Endothelial cell of umbilical vein (primary cell): ENCODE results near the gene PRDM8. TPM values are rescaled to one million over a fixed set of nuclear protein-coding genes. Genes with fewer than 3 reads are reported as not detected.

Experiments used
- BruUV-seq: library from RNA; stranded (reverse); fragments of 400-500 nt; replicated peaks from 2 replicates; lab custom pipeline; 2021; lab: Mats Ljungman, UMichigan
- CTCF ChIA-PET: fragments of 300-600, 350-600 bp; sonication (Branson Sonifier 250); formaldehyde crosslinking; loops from one replicate; lab custom pipeline; 2021; ENCODE audit warnings: antibody characterized with exemption, inconsistent platforms; lab: Charles Lee
- POLR2A ChIA-PET: fragments of 300-600, 350-600 bp; sonication (Branson Sonifier 250); formaldehyde crosslinking; loops from one replicate; lab custom pipeline; 2021; ENCODE audit warnings: antibody characterized with exemption, inconsistent platforms; lab: Charles Lee
- DNase-seq: peaks from one replicate; pipeline ENCODE4 v3.0.0-alpha.2; 2011; ENCODE audit warnings: low read depth, low spot score
- FAIRE-seq: peaks from 2 replicates; lab custom pipeline; 2011; peaks lifted over from hg19 to GRCh38; lab: Jason Lieb, UNC
- H2AFZ ChIP-seq: 2 replicates; pipeline ENCODE4 v1.6.0; 2012; ENCODE audit warnings: low read depth, low read length, control low read depth, inconsistent platforms
- H3K27ac ChIP-seq: 2 replicates; pipeline ENCODE4 v1.5.1; 2011; ENCODE audit warnings: low read depth, mild to moderate bottlenecking, control low read depth, low read length, moderate library complexity; ENCODE audit not compliant: insufficient read depth
- H3K27me3 ChIP-seq, 2 experiments: 2 replicates each; pipeline versions ENCODE4 v1.6.0 to v1.6.1; 2011; ENCODE audit warnings: low read length in 2 of 2, mixed read lengths in 1 of 2; ENCODE audit not compliant: control insufficient read depth in 2 of 2, insufficient read depth in 2 of 2
- H3K36me3 ChIP-seq, 2 experiments: 2 replicates in 1 of 2; 3 replicates in 1 of 2; pipeline ENCODE4 v1.5.1; 2011; ENCODE audit warnings: low read length in 2 of 2, mild to moderate bottlenecking in 1 of 2, moderate library complexity in 1 of 2; ENCODE audit not compliant: control insufficient read depth in 2 of 2, insufficient read depth in 2 of 2; ENCODE audit errors: extremely low read depth in 1 of 2
- H3K4me1 ChIP-seq: 3 replicates; pipeline ENCODE4 v1.5.1; 2011; ENCODE audit warnings: mild to moderate bottlenecking, low read length; ENCODE audit not compliant: control insufficient read depth, insufficient read depth; ENCODE audit errors: extremely low read depth
- H3K4me2 ChIP-seq: 2 replicates; pipeline ENCODE4 v1.6.1; 2011; ENCODE audit warnings: low read length, control low read depth, mixed read lengths; ENCODE audit not compliant: insufficient read depth
- H3K4me3 ChIP-seq, 3 experiments: fragments of 200-600 bp in 1 of 3; sonication (generic), shearing (Covaris generic) in 1 of 3; replicated peaks in 1 of 3; 2 replicates each; pipeline ENCODE4 v1.5.1; 2011 to 2016; ENCODE audit warnings: control low read depth in 3 of 3, low read length in 3 of 3, mild to moderate bottlenecking in 2 of 3, inconsistent platforms in 1 of 3, low read depth in 1 of 3, moderate library complexity in 1 of 3; ENCODE audit not compliant: insufficient read depth in 1 of 3
- H3K79me2 ChIP-seq: 2 replicates; pipeline ENCODE4 v1.6.0; 2012; ENCODE audit warnings: low read length, inconsistent platforms; ENCODE audit not compliant: control insufficient read depth, insufficient read depth
- H3K9ac ChIP-seq: replicated peaks from 2 replicates; pipeline ENCODE3; 2011; ENCODE audit warnings: low read length, control low read depth; ENCODE audit not compliant: insufficient read depth; ENCODE audit errors: extremely low read depth
- H3K9me1 ChIP-seq: replicated peaks from 3 replicates; pipeline ENCODE4 v1.6.0; 2011; ENCODE audit warnings: mild to moderate bottlenecking, low read length; ENCODE audit not compliant: control insufficient read depth, insufficient read depth; ENCODE audit errors: extremely low read depth
- H3K9me3 ChIP-seq: replicated peaks from 2 replicates; pipeline ENCODE4 v1.5.1; 2012; ENCODE audit warnings: low read length, inconsistent platforms; ENCODE audit not compliant: control insufficient read depth, insufficient read depth
- H4K20me1 ChIP-seq: replicated peaks from 2 replicates; pipeline ENCODE3; 2011; ENCODE audit warnings: mild to moderate bottlenecking, low read length; ENCODE audit not compliant: control insufficient read depth, insufficient read depth; ENCODE audit errors: extremely low read depth
- EZH2 ChIP-seq: IDR thresholded peaks from 2 replicates; pipeline ENCODE4 v1.6.1; 2012; ENCODE audit warnings: borderline replicate concordance, low read depth, mild to moderate bottlenecking, moderate library complexity, low read length, inconsistent platforms; ENCODE audit not compliant: severe bottlenecking
- FOS ChIP-seq: IDR thresholded peaks from 2 replicates; pipeline ENCODE4 v1.6.1; 2011; ENCODE audit warnings: mild to moderate bottlenecking, low read length, moderate library complexity, borderline replicate concordance; ENCODE audit not compliant: insufficient read depth
- GATA2 ChIP-seq: IDR thresholded peaks from 2 replicates; pipeline ENCODE4 v1.7.0; 2011; ENCODE audit warnings: low read depth, mild to moderate bottlenecking, moderate library complexity, mixed read lengths, low read length; ENCODE audit not compliant: insufficient read length, insufficient read depth
- JUN ChIP-seq: IDR thresholded peaks from 2 replicates; pipeline ENCODE4 v1.6.1; 2011; ENCODE audit warnings: borderline replicate concordance, low read depth; ENCODE audit not compliant: insufficient read length, insufficient read depth
- MYC ChIP-seq: IDR thresholded peaks from one replicate; pipeline ENCODE4 v1.6.1; 2011; ENCODE audit warnings: mild to moderate bottlenecking, low read depth, low read length
- POLR2A ChIP-seq: IDR thresholded peaks from 2 replicates; pipeline ENCODE4 v1.6.1; 2012; ENCODE audit warnings: low read depth, mild to moderate bottlenecking, control low read depth, low read length
- POLR2AphosphoS5 ChIP-seq: IDR thresholded peaks from 2 replicates; pipeline ENCODE4 v1.6.1; 2012; ENCODE audit warnings: low read depth, mild to moderate bottlenecking, control low read depth, low read length, moderate library complexity; ENCODE audit not compliant: insufficient read depth
- dilution Hi-C: fragments of 300-500 bp; cut with MboI; formaldehyde crosslinking; loops from one replicate; pipeline ENCODE4 v1.15.0; 2019; ENCODE audit warnings: low sequenced_read_pairs; ENCODE audit not compliant: extremely low pct_ligation_motif_present
- intact Hi-C: fragments of 100-400 bp; cut with micrococcal nuclease; formaldehyde crosslinking; loops from one replicate; pipeline ENCODE4 v1.10.0; 2022
- polyA plus RNA-seq, 4 experiments: library from polyadenylated mRNA; depleted of rRNA in 3 of 4; stranded (reverse) in 3 of 4; unstranded in 1 of 4; fragments of >200 nt; gene quantifications; 2 replicates each; pipeline versions ENCODE4 v1.2.1 to v1.2.3, GENCODE V29; 2011 to 2012; ENCODE audit warnings: missing spikeins in 1 of 4
- total RNA-seq: library from RNA; stranded (reverse); gene quantifications from 2 replicates; pipeline ENCODE4 v1.2.3, GENCODE V29; 2021
- TF ChIP-seq, protein P1 (sequence below), 2 donors: IDR thresholded peaks; 1 replicate in 1 of 2; 2 replicates in 1 of 2; pipeline ENCODE4 v1.5.1; 2011; ENCODE audit warnings: low read length in 2 of 2, mild to moderate bottlenecking in 2 of 2, moderate library complexity in 2 of 2, control low read depth in 1 of 2, inconsistent platforms in 1 of 2, low read depth in 1 of 2; ENCODE audit not compliant: insufficient read depth in 1 of 2; ENCODE audit errors: extremely low read depth in 1 of 2
- TF ChIP-seq, protein P2 (sequence below): IDR thresholded peaks from 2 replicates; pipeline ENCODE4 v1.6.1; 2011; ENCODE audit not compliant: insufficient read depth, insufficient read length

PRDM8 gene
- total and polyA plus RNA-seq, 2 donors (not counting 3 experiments of a cell fraction or from before 2014, with no cell fraction given) = 0.28 to 0.82 TPM

DNA sequence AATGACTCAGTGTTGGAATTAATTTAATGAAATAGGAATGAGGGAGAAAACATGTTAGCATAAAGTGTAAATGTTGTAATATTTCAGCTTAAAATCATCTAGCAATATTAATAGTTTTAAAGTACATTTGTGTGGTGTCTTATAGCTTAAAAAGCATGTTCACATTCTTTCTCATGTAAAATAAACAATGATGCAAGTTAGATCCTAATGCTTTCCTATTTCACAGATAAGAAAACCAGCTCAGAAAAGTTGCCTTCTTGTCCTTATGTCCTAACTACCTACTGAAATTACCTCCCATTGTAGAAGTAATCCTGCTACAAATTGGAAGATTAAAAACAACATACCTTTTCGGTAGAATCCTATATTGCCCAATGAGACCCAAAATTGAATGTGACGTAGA, 40.9 kb upstream of the PRDM8 start:
- Histone ChIP-seq H3K27ac (no peak overlapping the region), H2AFZ (no peak overlapping the region), H4K20me1 (no peaks in the 10 kb centered on the region), H3K4me3 (no peak overlapping the region), H3K79me2 (no peaks in the 10 kb centered on the region), H3K36me3 (no peaks in the 10 kb centered on the region), H3K9me3 (no peaks in the 10 kb centered on the region), H3K9ac (no peak overlapping the region), H3K27me3 (no peaks in the 10 kb centered on the region), H3K9me1 (no peaks in the 10 kb centered on the region), H3K4me2 (no peak overlapping the region), H3K4me1 (peaks cover 3% of the 10 kb centered on the region)
- ChIA-PET POLR2A (no interaction called here), CTCF (interaction anchor here (1.5 to 1.7 kb wide), 2 partner anchors 9 to 17 kb away, joined by 3 to 5 read pairs; no protein-coding TSS in a partner anchor)
- no peak for FAIRE-seq
- TF ChIP-seq JUN = no peak
- TF ChIP-seq, protein P1, sequence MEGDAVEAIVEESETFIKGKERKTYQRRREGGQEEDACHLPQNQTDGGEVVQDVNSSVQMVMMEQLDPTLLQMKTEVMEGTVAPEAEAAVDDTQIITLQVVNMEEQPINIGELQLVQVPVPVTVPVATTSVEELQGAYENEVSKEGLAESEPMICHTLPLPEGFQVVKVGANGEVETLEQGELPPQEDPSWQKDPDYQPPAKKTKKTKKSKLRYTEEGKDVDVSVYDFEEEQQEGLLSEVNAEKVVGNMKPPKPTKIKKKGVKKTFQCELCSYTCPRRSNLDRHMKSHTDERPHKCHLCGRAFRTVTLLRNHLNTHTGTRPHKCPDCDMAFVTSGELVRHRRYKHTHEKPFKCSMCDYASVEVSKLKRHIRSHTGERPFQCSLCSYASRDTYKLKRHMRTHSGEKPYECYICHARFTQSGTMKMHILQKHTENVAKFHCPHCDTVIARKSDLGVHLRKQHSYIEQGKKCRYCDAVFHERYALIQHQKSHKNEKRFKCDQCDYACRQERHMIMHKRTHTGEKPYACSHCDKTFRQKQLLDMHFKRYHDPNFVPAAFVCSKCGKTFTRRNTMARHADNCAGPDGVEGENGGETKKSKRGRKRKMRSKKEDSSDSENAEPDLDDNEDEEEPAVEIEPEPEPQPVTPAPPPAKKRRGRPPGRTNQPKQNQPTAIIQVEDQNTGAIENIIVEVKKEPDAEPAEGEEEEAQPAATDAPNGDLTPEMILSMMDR (IDR thresholded peaks at IDR 0.05; ENCODE audit: extremely low read depth in 1 of 2, insufficient read depth in 1 of 2, low read depth in 1 of 2, low read length in 2 of 2) = no peak
- no peak for TF ChIP-seq GATA2
- TF ChIP-seq, protein P2, sequence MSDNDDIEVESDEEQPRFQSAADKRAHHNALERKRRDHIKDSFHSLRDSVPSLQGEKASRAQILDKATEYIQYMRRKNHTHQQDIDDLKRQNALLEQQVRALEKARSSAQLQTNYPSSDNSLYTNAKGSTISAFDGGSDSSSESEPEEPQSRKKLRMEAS = no peak
- TF ChIP-seq POLR2A = no peak
- no peak for TF ChIP-seq FOS
- TF ChIP-seq EZH2 = no peak
- TF ChIP-seq MYC = no peak
- TF ChIP-seq POLR2AphosphoS5 = no peak
- BruUV-seq = no TSS peak
- DNase-seq = no peak
- dilution Hi-C loops (no loop called here), intact Hi-C loops (no loop called here)
